Panc1 (cell line): ENCODE results near the gene KRTAP5-10. TPM values are rescaled to one million over a fixed set of nuclear protein-coding genes. Genes with fewer than 3 reads are reported as not detected.

ENCODE experiments used
- ATAC-seq: fragments of 200-7000 bp; cut with Tn5 transposase; 2 replicates; pipeline ENCODE4 v1.9.1; 2020; ENCODE audit warnings: mild to moderate bottlenecking, moderate library complexity
- Bru-seq: library from RNA; stranded (reverse); fragments of 400-500 nt; gene quantifications from one replicate; lab custom pipeline; 2021; lab: Mats Ljungman, UMichigan
- BruChase-seq, 2 experiments: library from RNA; stranded (reverse); fragments of 400-500 nt; gene quantifications; one replicate each; lab custom pipeline; 2021; lab: Mats Ljungman, UMichigan
- BruUV-seq: library from RNA; stranded (reverse); fragments of 400-500 nt; replicated peaks from 2 replicates; lab custom pipeline; 2021; lab: Mats Ljungman, UMichigan
- CTCF ChIA-PET: fragments of 300-600 bp; sonication (Branson Sonifier 250); formaldehyde crosslinking; loops from one replicate; lab custom pipeline; 2022; ENCODE audit warnings: antibody characterized with exemption; lab: Charles Lee
- POLR2A ChIA-PET: fragments of 300-600 bp; sonication (Branson Sonifier 250); formaldehyde crosslinking; loops from one replicate; lab custom pipeline; 2022; ENCODE audit warnings: antibody characterized with exemption; lab: Charles Lee
- DNase-seq: peaks from one replicate; pipeline ENCODE4 v3.0.0-alpha.2; 2010; ENCODE audit warnings: low read depth, low spot score
- H3K27ac ChIP-seq: 2 replicates; pipeline ENCODE4 v1.5.1; 2011; ENCODE audit warnings: mild to moderate bottlenecking, low read length, inconsistent platforms
- H3K27me3 ChIP-seq: fragments of 200-500 bp; sonication (Bioruptor generic); 2 replicates; pipeline ENCODE4 v1.6.0; 2014; ENCODE audit warnings: low read length, inconsistent platforms; ENCODE audit not compliant: control insufficient read depth, insufficient read depth
- H3K36me3 ChIP-seq: fragments of 200-500 bp; sonication (Bioruptor generic); 2 replicates; pipeline ENCODE4 v1.5.1; 2014; ENCODE audit warnings: inconsistent platforms, mild to moderate bottlenecking, low read length, moderate library complexity; ENCODE audit not compliant: control insufficient read depth, insufficient read depth
- H3K4me1 ChIP-seq: 2 replicates; pipeline ENCODE4 v1.5.1; 2011; ENCODE audit warnings: inconsistent platforms, mild to moderate bottlenecking, low read length, moderate library complexity; ENCODE audit not compliant: control insufficient read depth, insufficient read depth
- H3K4me3 ChIP-seq, 2 experiments: 2 replicates each; pipeline ENCODE4 v1.5.1; 2011 to 2012; ENCODE audit warnings: low read depth in 2 of 2, low read length in 2 of 2, mild to moderate bottlenecking in 2 of 2, inconsistent platforms in 1 of 2, moderate library complexity in 1 of 2
- H3K9me3 ChIP-seq: fragments of 200-500 bp; sonication (Bioruptor generic); 2 replicates; pipeline ENCODE4 v1.5.1; 2014; ENCODE audit warnings: low read depth, mild to moderate bottlenecking, inconsistent platforms, low read length, moderate library complexity; ENCODE audit not compliant: control insufficient read depth, insufficient read depth
- POLR2AphosphoS5 ChIP-seq: IDR thresholded peaks from 2 replicates; pipeline ENCODE4 v1.6.1; 2012; ENCODE audit warnings: mild to moderate bottlenecking, low read depth, low read length, moderate library complexity
- REST ChIP-seq, 2 experiments: IDR thresholded peaks; 2 replicates each; pipeline ENCODE4 v1.6.1; 2011 to 2012; ENCODE audit warnings: low read depth in 2 of 2, control low read depth in 1 of 2, low read length in 1 of 2, mild to moderate bottlenecking in 1 of 2, moderate library complexity in 1 of 2; ENCODE audit not compliant: insufficient read depth in 1 of 2
- SIN3A ChIP-seq: IDR thresholded peaks from 2 replicates; pipeline ENCODE4 v1.6.1; 2012; ENCODE audit warnings: low read depth, mild to moderate bottlenecking, low read length, moderate library complexity, borderline replicate concordance; ENCODE audit not compliant: insufficient read depth
- TCF7L2 ChIP-seq: IDR thresholded peaks from 2 replicates; pipeline ENCODE4 v1.6.1; 2011; ENCODE audit warnings: mild to moderate bottlenecking, low read depth, low read length, inconsistent platforms
- in situ Hi-C: cut with HindIII; loops from 2 replicates; pipeline ENCODE4 v1.10.0; 2016; ENCODE audit warnings: low sequenced_read_pairs, low pct_unique_long_range_greater_than_20kb
- intact Hi-C: fragments of 100-400 bp; cut with micrococcal nuclease; formaldehyde crosslinking; loops from one replicate; pipeline ENCODE4 v1.10.0; 2022; ENCODE audit not compliant: unreplicated experiment
- long read RNA-seq: library from polyadenylated mRNA; unstranded; transcript quantifications from one replicate; pipeline ENCODE4 v2.0.0, GENCODE V29; 2021; ENCODE audit not compliant: unreplicated experiment
- polyA plus RNA-seq: library from polyadenylated mRNA; unstranded; fragments of >200 nt; gene quantifications from one replicate; pipeline ENCODE4 v1.2.1, GENCODE V29; 2012; ENCODE audit warnings: missing spikeins; ENCODE audit not compliant: insufficient read length
- total RNA-seq: library from RNA; stranded (reverse); gene quantifications from one replicate; pipeline ENCODE4 v1.2.1, GENCODE V29; 2021; ENCODE audit not compliant: unreplicated experiment
- TF ChIP-seq, protein P1 (sequence below): fragments of 450-650 bp; IDR thresholded peaks from 2 replicates; pipeline ENCODE4 v1.5.1; 2017; ENCODE audit warnings: mild to moderate bottlenecking

The KRTAP5-10 gene
- total RNA-seq (not detected), Bru-seq, nascent RNA (not detected), BruChase-seq, experiment 1, labeled RNA remaining after a 2-hour chase (percentile 17 among the genes with signal in this experiment), BruChase-seq, experiment 2, labeled RNA remaining after a 6-hour chase (not detected)
- polyA plus RNA-seq: not detected
- long read RNA-seq: 0 reads

- Histone ChIP-seq H3K27me3 (peaks cover 12% of the 10 kb centered on the region; the same call in 1 of the 2 replicates), H3K36me3 (no peaks in the 10 kb centered on the region), H3K4me3 (no peak within 1 kb of the TSS), H3K4me1 (peaks cover 2% of the 10 kb centered on the region; the same call in 1 of the 2 replicates), H3K9me3 (no peaks in the 10 kb centered on the region), H3K27ac (no peak within 1 kb of the TSS)
- no TSS peak for BruUV-seq
- CTCF ChIA-PET: no interaction called here
- no peak for TF ChIP-seq REST (IDR thresholded peaks at IDR 0.05; ENCODE audit: insufficient read depth in 1 of 2, low read depth in 2 of 2, low read length in 1 of 2)
- TF ChIP-seq, protein P1, sequence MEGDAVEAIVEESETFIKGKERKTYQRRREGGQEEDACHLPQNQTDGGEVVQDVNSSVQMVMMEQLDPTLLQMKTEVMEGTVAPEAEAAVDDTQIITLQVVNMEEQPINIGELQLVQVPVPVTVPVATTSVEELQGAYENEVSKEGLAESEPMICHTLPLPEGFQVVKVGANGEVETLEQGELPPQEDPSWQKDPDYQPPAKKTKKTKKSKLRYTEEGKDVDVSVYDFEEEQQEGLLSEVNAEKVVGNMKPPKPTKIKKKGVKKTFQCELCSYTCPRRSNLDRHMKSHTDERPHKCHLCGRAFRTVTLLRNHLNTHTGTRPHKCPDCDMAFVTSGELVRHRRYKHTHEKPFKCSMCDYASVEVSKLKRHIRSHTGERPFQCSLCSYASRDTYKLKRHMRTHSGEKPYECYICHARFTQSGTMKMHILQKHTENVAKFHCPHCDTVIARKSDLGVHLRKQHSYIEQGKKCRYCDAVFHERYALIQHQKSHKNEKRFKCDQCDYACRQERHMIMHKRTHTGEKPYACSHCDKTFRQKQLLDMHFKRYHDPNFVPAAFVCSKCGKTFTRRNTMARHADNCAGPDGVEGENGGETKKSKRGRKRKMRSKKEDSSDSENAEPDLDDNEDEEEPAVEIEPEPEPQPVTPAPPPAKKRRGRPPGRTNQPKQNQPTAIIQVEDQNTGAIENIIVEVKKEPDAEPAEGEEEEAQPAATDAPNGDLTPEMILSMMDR: no peak
- no peak for TF ChIP-seq POLR2AphosphoS5
- TF ChIP-seq SIN3A: no peak
- TF ChIP-seq TCF7L2: no peak
- ATAC-seq (no peak), DNase-seq (no peak)
- intact Hi-C loops: no loop called here
- POLR2A ChIA-PET: interaction anchor here (0.6 kb wide), 1 partner anchor 791 kb away, joined by 4 read pairs; no protein-coding TSS in a partner anchor
- in situ Hi-C loops: no loop called here
Measured at GRCh38 chr11:71565263-71565662, at the start of gene KRTAP5-10. TSS of gene KRTAP5-10 (plus strand) at chr11:71565563. CDS start at chr11:71565588, 25 bp downstream.

DNA sequence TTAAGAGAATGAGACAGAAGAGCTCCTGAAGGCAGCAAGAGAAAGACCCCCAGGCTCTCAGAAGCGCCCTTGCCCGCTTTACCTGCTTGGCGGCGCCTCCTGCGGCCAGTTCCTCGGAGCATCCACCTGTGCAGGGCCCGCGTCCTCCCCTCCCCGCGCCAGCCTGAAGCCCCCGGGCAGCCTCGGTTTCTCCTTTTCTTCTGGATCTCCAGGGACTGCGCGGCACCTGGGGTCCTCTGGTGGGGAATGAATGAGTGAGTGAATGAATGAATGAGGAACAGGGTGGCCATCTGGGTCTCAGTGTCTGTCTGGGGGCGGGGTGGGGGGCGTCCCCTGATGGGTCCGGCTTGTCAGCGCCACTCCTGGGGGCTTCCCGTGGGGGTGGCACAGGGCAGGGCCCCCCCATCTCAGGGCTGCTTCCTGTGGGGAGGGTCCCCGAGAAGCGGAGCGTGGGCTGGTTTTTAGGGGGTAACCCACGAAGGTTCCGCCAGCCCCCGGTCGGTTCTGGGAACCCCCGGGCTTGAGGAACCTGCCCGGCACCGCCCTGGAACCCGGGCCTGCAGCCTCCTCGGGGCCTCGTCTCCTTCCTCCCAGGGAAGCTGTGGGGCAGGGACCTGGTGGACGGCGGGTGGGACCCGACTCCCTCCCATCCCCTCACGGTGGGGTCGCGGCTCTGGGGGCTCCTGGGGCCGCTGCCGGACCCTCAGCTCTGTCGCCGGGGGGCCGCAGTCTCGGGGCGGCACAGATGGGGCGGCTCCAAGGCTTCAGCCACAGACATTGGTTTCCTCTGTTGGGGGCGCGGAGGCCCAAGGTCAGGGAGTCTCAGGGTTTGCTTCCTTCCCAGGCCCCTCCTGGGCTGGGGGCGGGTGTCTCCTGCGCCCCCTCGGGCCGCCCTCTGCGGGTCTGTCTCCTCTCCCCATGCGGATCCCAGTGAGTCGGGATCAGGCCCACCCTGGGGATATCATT lies 46.6 kb upstream of the KRTAP5-10 start:
- no peak overlapping the region for H3K27ac ChIP-seq
- POLR2A ChIA-PET: no interaction called here
- intact Hi-C loops (no loop called here), in situ Hi-C loops (no loop called here)
- no peak overlapping the region for H3K4me3 ChIP-seq
- no peak for TF ChIP-seq SIN3A
- TF ChIP-seq REST (IDR thresholded peaks at IDR 0.05; ENCODE audit: insufficient read depth in 1 of 2, low read depth in 2 of 2, low read length in 1 of 2): no peak
- no peak for TF ChIP-seq TCF7L2
- no peak for TF ChIP-seq POLR2AphosphoS5
- TF ChIP-seq, protein P1: no peak
- no peaks in the 10 kb centered on the region for H3K27me3 ChIP-seq
- DNase-seq (no peak), ATAC-seq (no peak)
- H3K9me3 ChIP-seq: no peaks in the 10 kb centered on the region
- CTCF ChIA-PET: no interaction called here
- no peaks in the 10 kb centered on the region for H3K4me1 ChIP-seq
- H3K36me3 ChIP-seq: no peaks in the 10 kb centered on the region
- BruUV-seq: no TSS peak
